NCI-H2171 treated with DMSO at 0.1 percent for 48 hours (cell line): Measurements from ENCODE around the gene OSBPL8.
A peak's percentile ranks its signal among the peaks of the same experiment; 100 is the strongest.
"Not testable (repeated sequence)": the region's sequence is repeated elsewhere in the genome, so short reads cannot be mapped to it uniquely, and the experiment has no call there.

Experiments
- DNase-seq: peaks from one replicate; lab custom pipeline; 2025; lab: John Stamatoyannopoulos, UW

Gene OSBPL8

DNA sequence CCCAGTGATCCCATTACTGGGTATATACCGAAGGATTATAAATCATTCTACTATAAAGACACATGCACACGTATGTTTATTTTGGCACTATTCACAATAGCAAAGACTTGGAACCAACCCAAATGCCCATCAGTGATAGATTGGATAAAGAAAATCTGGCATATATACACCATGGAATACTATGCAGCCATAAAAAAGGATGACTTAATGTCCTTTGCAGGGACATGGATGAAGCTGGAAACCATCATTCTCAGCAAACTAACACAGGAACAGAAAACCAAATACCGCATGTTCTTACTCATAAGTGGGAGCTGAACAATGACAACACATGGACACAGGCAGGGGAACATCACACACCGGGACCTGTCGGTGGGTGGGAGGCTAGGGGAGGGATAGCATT lies 195.4 kb downstream of the OSBPL8 start:
- DNase-seq: not testable (repeated sequence)

DNA sequence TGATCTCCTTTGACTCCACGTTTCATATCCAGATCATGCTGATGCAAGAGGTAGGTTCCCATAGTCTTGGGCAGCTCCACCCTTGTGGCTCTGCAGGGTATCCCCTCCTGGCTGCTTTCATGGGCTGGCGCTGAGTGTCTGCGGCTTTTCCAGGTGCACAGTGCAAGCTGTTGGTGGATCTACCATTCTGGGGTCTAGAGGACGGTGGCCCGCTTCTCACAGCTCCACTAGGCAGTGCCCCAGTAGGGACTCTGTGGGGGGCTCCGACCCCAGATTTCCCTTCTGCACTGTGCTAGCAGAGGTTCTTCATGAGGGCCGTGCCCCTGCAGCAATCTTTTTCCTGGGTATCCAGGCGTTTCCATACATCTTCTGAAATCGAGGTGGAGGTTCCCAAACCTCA lies 199.3 kb downstream of the OSBPL8 start:
- no peak for DNase-seq

DNA sequence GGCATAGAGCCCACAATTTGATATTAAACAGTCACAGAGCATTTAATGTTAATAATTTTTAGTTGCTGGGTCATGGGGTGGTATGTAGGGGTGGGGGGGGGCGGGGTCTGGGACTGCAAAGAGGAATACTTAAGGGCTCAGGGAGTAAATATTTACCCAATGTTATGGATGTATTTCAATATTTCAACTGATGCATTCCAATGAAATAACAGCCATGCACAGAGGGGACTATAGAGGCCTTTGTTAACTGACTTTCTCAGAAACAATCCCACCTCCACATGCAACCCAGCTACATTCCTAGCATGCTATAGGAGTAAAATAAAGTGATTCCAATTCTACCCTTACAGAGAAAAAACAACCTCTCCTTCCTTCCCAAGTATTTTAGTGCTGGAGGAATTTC lies 203.5 kb downstream of the OSBPL8 start:
- DNase-seq: no peak

DNA sequence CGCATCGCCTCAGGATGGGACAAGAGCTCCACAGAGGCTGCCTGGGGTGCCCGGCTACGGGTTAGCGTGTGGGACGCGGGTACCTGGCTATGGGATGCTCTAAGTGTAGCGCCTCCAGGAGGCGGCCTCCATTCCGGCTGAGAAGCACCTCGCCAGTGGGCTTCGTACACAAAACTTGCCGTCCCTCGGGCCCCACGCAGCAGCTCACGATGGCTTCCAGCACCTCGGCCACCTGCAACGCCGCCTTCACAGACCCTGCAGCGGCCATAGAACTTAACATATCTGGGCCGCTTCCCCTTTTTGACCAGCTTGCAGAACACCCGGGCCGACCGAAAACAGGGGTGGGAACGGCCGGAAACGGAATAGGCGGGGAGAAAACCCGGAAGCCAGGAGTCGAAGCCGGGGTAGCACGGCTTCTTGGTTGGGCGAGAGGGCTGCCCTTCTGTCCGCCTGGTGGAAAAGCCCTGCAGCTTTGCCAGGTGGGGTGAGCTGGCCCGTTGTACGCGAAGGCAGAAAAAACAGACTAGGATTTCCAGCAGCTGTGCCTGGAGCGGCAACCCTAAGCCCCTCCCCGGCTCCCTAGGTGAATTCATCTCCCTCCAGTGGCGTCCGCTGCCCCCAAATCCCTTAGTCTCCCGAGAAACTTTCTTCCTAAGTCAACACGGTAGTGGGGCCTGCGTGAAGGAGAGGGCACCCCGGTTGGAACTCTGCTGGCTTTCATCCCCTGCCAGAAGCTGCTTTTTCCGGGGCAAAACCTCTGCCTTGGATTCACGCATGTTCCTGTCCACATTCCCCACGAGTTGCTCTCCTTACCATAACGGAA lies 211.3 kb downstream of the OSBPL8 start, which contains the start of gene BBS10:
BBS10 (minus strand) TSS at position 337 of the 823 bp plus-strand sequence; CDS start at position 280, 57 bp downstream.
- DNase-seq: peak; percentile 97

DNA sequence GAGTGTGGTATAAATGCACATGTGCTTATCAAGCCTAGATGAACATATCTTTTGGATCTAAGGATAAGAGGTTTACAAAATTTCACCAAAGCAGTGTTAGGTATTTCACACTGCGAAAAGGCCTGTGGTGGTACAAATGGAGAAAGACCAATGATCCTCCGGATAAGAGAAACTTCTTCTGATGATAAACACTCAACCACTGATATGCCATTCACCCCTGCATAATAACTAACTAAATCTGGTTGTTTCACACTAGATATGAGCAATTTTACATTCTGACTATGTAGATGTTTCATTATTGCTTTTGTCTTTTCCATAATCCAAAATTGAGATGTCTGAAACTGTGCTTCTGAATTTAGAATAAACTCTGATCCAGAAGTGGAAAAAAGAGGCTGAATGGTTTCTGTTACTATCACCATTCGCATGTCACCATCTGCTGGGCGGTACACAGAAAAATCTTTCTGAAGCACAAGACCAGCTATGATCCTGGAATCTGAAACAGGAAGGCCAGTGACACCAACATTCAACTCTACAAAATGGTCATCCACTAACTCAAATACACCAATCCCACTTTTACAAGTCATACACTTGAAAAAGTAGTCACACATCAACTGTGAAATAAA lies 212.7 kb downstream of the OSBPL8 start:
- DNase-seq: peak; percentile 29

DNA sequence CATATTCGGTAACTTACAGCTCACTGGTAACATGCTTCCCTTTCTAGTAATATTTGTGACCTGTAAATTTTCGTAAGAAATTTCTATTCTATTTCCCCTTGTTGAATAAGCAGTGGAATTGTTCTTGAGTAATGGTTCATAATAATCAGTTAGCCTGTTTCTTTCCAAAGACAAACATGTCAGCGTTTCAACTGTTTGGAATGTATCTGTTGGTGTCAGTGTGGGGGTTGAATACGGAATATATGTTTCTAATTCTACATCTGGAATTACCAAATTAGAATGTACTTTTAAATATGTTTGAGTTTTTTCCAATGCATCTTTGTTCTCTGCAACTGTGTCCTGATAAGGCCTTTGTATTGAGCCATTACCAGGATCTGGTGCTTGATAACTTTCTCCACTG lies 213.3 kb downstream of the OSBPL8 start:
- no peak for DNase-seq

DNA sequence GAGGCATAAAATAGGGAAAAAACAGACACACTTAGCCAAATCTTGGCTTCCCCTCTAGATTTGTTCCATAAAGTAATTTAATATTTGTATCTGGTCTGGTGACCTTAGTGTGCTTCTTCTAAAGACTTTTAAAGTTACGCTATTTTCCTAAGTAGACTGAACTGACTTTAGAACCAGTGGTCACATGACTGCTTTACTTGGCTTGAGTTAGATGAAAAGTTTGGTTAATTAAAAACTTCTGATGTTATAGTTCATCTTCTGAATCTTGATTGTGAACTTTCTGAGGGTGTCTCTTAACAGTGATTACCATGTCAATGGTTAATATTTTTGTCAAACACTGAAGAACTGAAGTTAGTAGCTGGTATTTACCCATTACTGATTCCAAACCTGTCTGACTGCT lies 214.0 kb downstream of the OSBPL8 start:
- no peak for DNase-seq

DNA sequence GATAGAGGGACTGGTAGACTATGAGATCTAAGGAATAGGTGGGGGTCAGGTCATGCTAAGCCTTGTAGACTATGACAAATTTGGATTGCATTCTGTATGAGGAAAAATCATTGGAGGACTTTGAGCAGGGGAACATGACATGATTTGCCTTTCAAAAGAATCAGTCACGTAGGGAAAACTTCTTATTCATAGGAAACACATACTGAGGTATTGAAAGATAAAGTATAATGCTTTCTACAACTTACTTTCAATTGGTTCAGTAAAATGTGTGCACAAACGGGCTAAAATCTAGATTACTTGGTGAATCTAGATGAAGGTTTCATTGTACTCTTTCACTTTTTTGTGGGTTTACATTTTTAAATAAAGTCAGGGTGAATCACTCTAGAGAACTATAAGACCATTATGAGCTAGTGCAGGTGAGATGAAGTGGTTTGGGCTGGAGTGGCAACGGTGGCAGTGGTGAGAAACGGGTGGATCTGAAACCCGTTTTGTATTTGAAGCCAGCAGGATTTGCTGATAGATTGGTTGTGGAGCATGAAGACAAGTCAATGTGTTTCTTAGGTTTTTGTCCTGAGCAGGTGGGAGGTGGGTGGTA lies 218.0 kb downstream of the OSBPL8 start:
- DNase-seq: no peak

DNA sequence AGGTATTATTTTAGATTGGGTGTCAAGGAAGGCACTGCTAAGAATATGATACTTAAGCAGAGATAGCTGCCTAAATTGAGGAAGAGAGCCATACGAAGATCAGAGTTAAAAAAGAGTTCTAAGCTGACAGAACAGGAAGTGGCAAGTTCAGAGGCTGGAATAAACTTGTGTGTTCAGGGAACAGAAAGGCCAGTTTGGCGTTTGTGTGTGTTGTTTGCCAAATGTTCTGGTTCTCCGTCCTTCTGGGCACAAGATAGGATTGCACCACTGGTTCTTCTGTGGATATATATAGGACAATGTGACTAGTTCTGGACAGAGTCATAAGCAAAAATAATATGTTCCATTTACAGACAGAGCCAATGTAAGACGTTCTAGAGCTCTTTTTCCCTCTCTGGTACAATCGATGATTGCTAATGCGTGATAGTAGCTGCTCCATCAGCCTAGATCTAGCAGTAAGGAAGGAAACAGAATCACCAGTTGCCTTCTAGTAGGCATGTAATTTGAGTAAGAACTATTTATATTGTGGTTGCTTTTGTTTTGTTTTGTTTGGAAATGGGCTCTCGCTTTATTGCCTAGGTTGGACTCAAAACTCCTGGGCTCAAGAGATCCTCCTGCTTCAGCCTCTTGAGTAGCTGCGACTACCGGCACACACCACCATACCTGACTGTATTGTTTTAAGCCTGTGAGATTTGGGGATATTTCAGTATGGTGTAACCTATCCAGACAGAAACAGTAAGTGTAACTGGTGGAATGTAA lies 218.7 kb downstream of the OSBPL8 start:
- no peak for DNase-seq

DNA sequence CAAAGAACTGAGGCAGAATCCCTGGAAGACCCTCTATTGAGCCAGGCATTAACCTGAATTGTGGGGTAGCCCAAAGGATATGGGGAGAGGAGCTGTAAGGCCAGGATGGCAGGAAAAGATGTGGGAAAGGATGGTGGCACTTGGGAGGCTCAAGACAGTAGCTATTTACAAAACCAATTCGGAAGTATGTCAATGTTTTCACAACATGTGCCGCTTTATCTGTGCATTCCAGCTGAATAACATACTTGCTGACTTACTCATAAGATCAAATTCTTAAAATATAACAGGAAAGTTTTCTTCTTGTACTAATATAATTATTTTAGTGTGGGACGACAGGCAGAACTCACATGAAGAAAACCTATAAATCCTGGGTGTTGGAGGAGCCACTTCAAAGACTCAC lies 222.0 kb downstream of the OSBPL8 start:
- DNase-seq: no peak

DNA sequence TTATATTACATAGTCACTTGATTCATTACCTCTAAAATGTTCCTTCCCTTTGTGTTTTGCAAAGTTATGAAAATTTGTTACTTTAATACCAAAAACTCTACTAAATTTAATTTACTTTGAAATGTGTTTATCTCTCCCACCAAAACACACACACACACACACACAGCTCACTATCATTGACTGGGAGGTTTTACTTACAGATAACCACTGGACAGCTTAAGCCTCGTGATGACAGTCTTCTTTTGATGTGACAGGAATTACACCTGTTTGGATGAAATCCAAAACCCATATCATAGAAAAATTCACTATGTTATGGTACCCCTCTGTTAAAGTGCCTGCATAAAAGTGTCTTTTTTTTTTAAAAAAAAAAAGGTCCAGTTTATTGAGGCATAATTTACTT lies 227.0 kb downstream of the OSBPL8 start:
- no peak for DNase-seq

DNA sequence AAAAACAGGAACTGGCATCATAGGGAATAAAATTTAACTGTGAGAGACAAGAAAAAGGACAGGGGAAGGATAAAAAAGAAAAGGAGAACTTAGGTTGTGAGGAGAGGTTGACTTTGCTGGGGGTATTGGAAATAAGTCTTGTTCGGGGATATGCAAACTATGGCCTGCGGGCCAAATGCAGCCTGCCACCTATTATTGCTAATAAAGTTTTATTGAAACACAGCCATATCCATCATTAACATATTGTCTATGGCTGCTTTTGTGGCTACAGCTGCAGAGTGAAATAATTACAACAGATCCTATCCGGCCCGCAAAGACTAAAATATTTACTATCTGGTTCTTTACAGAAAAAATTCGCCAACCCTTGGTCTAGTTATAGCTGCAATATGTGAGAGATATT lies 230.0 kb downstream of the OSBPL8 start:
- no peak for DNase-seq

DNA sequence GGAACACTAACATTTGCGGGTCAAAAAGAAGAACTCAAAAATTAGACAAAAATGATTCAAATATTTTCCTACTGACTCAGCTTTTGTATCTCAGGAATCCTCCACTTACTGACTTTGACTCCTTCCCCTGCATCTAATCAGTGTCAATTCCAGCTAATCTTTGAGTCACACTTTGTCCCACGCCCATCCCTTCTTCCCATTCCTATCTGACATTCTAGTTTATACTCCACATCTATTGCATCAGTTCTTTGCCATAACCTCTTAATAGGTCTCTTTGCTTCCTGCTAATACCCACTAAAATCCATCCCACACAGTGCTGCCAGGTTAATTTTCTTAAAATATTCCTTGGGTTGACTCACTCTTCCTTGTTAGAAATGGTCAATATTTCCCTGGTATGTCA lies 230.4 kb downstream of the OSBPL8 start:
- no peak for DNase-seq

DNA sequence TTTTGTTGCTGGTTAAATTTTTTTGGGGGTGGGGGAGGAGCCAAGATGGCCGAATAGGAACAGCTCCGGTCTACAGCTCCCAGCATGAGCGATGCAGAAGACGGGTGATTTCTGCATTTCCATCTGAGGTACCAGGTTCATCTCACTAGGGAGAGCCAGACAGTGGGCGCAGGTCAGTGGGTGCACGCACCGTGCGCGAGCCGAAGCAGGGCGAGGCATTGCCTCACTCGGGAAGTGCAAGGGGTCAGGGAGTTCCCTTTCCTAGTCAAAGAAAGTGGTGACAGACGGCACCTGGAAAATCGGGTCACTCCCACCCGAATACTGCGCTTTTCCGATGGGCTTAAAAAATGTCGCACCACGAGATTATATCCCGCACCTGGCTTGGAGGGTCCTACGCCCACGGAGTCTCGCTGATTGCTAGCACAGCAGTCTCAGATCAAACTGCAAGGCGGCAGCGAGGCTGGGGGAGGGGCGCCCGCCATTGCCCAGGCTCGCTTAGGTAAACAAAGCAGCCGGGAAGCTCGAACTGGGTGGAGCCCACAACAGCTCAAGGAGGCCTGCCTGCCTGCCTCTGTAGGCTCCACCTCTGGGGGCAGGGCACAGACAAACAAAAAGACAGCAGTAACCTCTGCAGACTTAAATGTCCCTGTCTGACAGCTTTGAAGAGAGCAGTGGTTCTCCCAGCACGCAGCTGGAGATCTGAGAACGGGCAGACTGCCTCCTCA lies 239.8 kb downstream of the OSBPL8 start:
- DNase-seq: not testable (repeated sequence)

DNA sequence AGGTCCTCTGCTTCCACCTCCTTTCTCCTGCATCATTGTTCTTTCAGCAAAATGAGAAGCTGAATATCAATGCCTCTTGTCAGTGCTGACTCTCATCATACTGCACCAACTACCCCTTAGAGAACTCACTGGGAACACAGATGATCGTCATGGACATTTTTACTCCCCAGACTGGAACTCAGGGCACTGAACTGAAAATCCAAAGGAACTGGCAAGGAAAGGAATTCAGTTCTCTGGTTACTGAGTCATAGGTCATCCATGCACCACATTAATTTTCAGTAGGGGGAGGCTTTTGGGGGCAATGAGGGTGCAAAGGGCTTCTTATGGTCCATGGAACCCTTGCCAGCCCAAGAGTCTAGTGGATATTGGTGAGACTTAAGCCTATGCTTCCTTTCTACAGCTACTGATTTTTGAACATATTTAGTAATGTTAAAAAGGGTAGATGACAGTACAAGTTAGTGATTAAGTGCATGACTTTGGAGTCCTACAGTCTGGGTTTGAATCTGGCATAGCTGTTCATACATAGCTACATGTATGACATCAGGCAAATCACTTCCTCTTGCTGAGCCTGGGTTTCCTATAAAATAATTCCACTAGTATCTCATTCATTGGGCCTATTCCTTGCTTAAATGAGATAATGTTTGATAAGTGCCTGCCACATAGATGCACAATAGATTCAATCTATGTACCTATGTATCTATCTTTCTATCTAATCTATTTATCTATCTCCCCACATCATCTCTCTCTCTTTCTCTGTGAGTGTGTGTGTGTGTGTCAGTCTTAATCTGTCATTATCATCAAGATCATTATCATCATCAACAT lies 240.6 kb downstream of the OSBPL8 start:
- peak; percentile 29 for DNase-seq

DNA sequence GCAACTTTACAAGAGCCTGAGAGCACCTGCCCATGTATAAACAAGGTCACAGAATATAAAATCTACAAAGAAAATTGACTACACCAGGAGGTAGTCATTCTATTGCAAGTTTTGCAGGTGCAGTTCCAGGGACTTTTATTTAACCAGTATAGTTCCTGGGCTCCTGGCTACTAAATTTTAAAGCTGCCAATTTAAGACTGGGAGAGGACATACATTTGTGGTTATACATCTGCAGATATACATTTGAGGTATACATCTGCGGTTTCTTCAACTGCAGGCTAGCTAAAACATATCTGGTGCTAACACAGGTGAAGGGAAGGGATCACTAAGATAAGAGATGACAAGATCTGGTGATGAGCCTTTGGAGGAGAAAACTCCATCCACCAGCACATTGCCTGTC lies 241.6 kb downstream of the OSBPL8 start:
- no peak for DNase-seq

DNA sequence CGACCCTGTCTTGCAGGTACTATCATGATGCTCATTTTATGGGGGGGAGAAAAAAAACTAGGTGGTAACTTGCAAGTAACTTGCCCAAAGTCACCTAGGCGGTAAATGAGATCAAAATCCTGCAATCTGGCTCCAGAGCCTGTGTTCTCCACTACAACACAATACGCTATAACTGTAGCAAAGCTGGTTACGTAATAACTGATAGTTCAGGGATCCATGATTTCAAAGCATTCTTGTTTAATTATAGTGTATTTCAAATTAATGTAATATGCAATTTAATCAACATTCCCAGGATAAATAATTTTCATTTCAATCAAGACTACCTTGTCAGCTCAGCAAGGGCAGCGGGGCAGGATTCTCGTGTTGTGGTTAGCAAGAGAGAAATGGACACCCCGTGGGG lies 243.1 kb downstream of the OSBPL8 start:
- no peak for DNase-seq

DNA sequence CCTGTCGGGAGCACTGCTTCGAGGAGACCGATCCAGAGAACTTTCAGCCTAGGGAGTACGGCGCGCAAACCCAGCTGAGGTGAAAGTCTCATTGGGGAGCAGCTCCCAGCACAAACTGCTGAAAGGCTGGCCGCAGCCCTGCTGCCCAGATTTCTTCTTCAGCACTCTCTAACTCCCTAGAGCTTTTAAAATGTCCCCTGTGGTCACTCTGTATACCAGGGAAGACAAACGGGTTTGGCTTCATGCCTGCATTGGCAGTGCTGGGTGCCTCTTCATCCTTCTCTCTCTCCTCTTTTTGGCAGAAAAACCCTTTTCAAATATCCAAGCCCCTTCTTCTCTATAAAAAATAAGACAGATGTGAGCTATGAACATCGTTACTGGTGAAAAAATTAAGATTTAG lies 246.3 kb downstream of the OSBPL8 start:
- DNase-seq: no peak

DNA sequence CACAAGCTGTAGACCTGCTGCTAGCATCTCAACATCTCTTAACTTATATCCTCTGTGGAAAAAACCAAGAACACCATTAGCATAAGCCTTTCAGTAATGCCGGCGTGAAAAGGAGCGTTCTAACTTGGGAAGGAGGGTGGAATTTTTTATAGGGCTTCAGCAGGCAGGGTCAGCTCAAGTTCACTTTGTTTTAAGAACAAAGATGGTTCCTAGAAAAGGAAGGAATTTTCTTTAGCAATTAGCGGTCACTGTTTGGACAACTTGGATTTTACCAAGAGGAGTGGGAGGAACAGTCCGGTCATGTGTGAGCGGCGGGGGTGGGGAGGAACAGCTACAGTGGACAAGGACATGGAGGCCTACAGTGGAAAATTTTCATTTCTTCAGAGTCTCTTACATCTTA lies 247.3 kb downstream of the OSBPL8 start:
- no peak for DNase-seq

DNA sequence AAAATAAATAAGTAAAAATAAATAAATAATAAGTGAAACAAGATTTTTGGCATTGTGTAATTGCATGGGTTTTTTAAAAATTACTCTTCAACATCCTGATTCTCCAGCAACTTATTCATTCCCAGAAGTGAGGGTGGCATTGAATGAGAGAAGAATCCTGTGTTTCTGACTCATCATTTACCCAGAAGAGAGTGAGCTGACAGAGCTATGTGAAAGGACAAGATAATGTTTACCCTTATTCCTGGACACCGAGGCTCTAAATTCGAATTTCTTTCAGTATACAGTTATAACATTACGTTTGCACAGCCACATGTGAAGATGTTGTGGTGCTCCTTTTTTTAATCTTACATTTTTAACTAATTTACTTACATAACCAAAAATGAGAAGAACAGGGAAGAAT lies 247.8 kb downstream of the OSBPL8 start:
- DNase-seq: no peak

DNA sequence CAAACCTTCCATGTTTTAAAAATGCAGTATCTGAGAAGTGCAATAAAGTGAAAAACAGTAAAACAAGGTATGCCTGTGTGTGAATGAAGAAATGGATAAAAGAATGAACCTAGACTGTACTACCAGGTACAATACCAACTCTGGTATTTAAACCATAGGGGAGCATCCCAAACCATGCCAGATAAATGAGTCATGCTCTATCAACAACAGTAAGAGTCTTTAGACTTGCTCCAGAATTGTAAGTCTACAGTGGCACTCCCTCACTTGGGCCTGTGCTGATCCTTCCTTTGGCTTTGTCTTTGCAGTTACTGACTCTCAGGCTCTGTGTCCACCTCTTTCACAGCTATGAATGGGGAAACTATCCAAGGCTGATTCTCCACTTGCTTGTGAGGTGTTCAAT lies 249.5 kb downstream of the OSBPL8 start:
- DNase-seq: no peak
